K562 (cell line): Measurements from ENCODE around the gene CBX1. TPM values are rescaled to one million over a fixed set of nuclear protein-coding genes. Genes with fewer than 3 reads are reported as not detected.

Experiments used
- BHLHE40 ChIP-seq: IDR thresholded peaks from 2 replicates; pipeline ENCODE4 v1.6.1; 2011; ENCODE audit warnings: low read length, improper control_type of control experiment
- BRF1 ChIP-seq: IDR thresholded peaks from 3 replicates; pipeline ENCODE4 v1.6.1; 2011; ENCODE audit warnings: borderline replicate concordance, mild to moderate bottlenecking; ENCODE audit not compliant: insufficient read length; ENCODE audit errors: extremely low read depth
- HDAC2 ChIP-seq: fragments of 450-650 bp; IDR thresholded peaks from 2 replicates; pipeline ENCODE4 v1.6.1; 2016; ENCODE audit warnings: mild to moderate bottlenecking
- HNRNPH1 ChIP-seq: fragments of 200-400 bp; formaldehyde crosslinking; optimal IDR thresholded peaks from 2 replicates; pipeline ENCODE3; 2017; ENCODE audit warnings: low read depth, mild to moderate bottlenecking, low read length, moderate library complexity
- KAT7 ChIP-seq: sonication (generic); formaldehyde crosslinking; IDR thresholded peaks from 2 replicates; pipeline ENCODE4 v1.8.0; 2022; ENCODE audit warnings: missing genetic modification reagents, mild to moderate bottlenecking, borderline replicate concordance
- LEF1 ChIP-seq: fragments of 450-650 bp; IDR thresholded peaks from 2 replicates; pipeline ENCODE4 v1.6.1; 2016; ENCODE audit warnings: mild to moderate bottlenecking
- MYC ChIP-seq, 2 experiments: fragments of 250-450 bp in 1 of 2; sonication (Bioruptor Pico) in 1 of 2; IDR thresholded peaks; 2 replicates each; pipeline versions ENCODE4 v1.5.1 to v1.6.1; 2012 to 2021; ENCODE audit warnings: low read depth in 2 of 2, borderline replicate concordance in 1 of 2, improper control_type of control experiment in 1 of 2, low read length in 1 of 2, mild to moderate bottlenecking in 1 of 2, moderate library complexity in 1 of 2
- SMAD4 ChIP-seq: fragments of 250-450 bp; sonication (Bioruptor Pico); conservative IDR thresholded peaks from 2 replicates; pipeline ENCODE4 v1.8.0; 2021; ENCODE audit warnings: inconsistent platforms, mild to moderate bottlenecking, moderate library complexity
- SP2 ChIP-seq: IDR thresholded peaks from 2 replicates; pipeline ENCODE4 v1.6.1; 2011; ENCODE audit warnings: mild to moderate bottlenecking, low read depth, low read length, moderate library complexity; ENCODE audit not compliant: poor library complexity, severe bottlenecking; ENCODE audit errors: extremely low read depth
- TFAP4 ChIP-seq: sonication (generic); formaldehyde crosslinking; IDR thresholded peaks from 2 replicates; pipeline ENCODE4 v1.8.0; 2022; ENCODE audit warnings: missing genetic modification reagents, mild to moderate bottlenecking, moderate library complexity, borderline replicate concordance
- THAP12 ChIP-seq: fragments of 250-450 bp; sonication (Bioruptor Pico); IDR thresholded peaks from 2 replicates; pipeline ENCODE4 v1.9.0; 2021; ENCODE audit warnings: mild to moderate bottlenecking, inconsistent platforms
- ZBTB26 ChIP-seq: fragments of 450-650 bp; formaldehyde crosslinking; IDR thresholded peaks from 2 replicates; pipeline ENCODE4 v1.4.0; 2022; ENCODE audit warnings: missing genetic modification characterization
- ZBTB49 ChIP-seq: sonication (generic); formaldehyde crosslinking; IDR thresholded peaks from 2 replicates; pipeline ENCODE4 v1.8.0; 2022; ENCODE audit warnings: missing genetic modification reagents, mild to moderate bottlenecking, borderline replicate concordance
- ZC3H8 ChIP-seq: fragments of 450-650 bp; IDR thresholded peaks from 2 replicates; pipeline ENCODE4 v1.6.1; 2017
- ZNF398 ChIP-seq: fragments of 250-450 bp; sonication (Bioruptor Pico); IDR thresholded peaks from 2 replicates; pipeline ENCODE4 v1.8.0; 2021; ENCODE audit warnings: moderate library complexity, mild to moderate bottlenecking, inconsistent platforms
- ZNF444 ChIP-seq: fragments of 250-450 bp; sonication (Bioruptor Pico); IDR thresholded peaks from 2 replicates; pipeline ENCODE4 v1.4.0; 2020; ENCODE audit warnings: mild to moderate bottlenecking, moderate library complexity
- polyA plus RNA-seq, 8 experiments: library from polyadenylated mRNA; depleted of rRNA in 4 of 8; stranded (reverse) in 5 of 8; unstranded in 3 of 8; fragments of >200 nt; fragmentation: Nextera tagmentation in 2 of 8; fragmentation: Illumina TruSeq in 1 of 8; extraction: Ambion mirVana in 2 of 8; extraction: Trizol in 1 of 8; gene quantifications; 2 replicates each; pipeline versions ENCODE4 v1.2.1 to v1.2.3, GENCODE V29; 2011 to 2014; ENCODE audit warnings: inconsistent platforms in 1 of 8, missing spikeins in 1 of 8
- total RNA-seq, 7 experiments: library from RNA; depleted of rRNA in 6 of 7; stranded (reverse); fragments of >200 nt in 6 of 7; fragmentation: Illumina TruSeq in 2 of 7; extraction: Trizol in 2 of 7; gene quantifications; 2 replicates each; pipeline versions ENCODE4 v1.2.1 to v1.2.3, GENCODE V29; 2011 to 2021; ENCODE audit warnings: low replicate concordance in 1 of 7

Gene CBX1
- total and polyA plus RNA-seq, 9 of the 15 experiments (the other 6 are each of a cell fraction or from before 2014, with no cell fraction given) = 10.6 to 95.7 (median 52.7) TPM

- TF ChIP-seq ZBTB49 (CRISPR knock-in tag) (no peak), HNRNPH1 (no peak), TFAP4 (CRISPR knock-in tag) (peak; percentile 90), HDAC2 (peak; percentile 26; the same call in 1 of the 2 replicates), SMAD4 (CRISPR knock-in tag) (no peak), ZBTB26 (CRISPR knock-in tag) (no peak), BHLHE40 (peak; percentile 45; the same call in 1 of the 2 replicates), SP2 (peak; percentile 61), KAT7 (CRISPR knock-in tag) (0 out of 2 replicates have a peak, but pooled peaks have one; percentile 48), LEF1 (peak; percentile 34; the same call in 1 of the 2 replicates), MYC (IDR thresholded peaks at IDR 0.05; ENCODE audit: low read depth, low read length) (peak; percentile 32), MYC (CRISPR knock-in tag; IDR thresholded peaks at IDR 0.05; ENCODE audit: borderline replicate concordance, low read depth) (no peak), ZNF444 (CRISPR knock-in tag) (no peak), THAP12 (peak; percentile 14; the same call in 1 of the 2 replicates), ZC3H8 (no peak), ZNF398 (CRISPR knock-in tag) (no peak), BRF1 (no peak)
These were observed 6.1 kb upstream of the CBX1 start, which contains the start of gene SNX11 (continued) for GRCh38 chr17:48107137-48108055.
